ENCODE measurements around the gene HES7. TPM values are rescaled to one million over a fixed set of nuclear protein-coding genes. Genes with fewer than 3 reads are reported as not detected.

Gene HES7
- total and polyA plus RNA-seq, 9 of the 15 experiments (the other 6 are each of a cell fraction or from before 2014, with no cell fraction given): 0.03 to 1.7 (median 0.14) TPM; not detected in 1

DNA sequence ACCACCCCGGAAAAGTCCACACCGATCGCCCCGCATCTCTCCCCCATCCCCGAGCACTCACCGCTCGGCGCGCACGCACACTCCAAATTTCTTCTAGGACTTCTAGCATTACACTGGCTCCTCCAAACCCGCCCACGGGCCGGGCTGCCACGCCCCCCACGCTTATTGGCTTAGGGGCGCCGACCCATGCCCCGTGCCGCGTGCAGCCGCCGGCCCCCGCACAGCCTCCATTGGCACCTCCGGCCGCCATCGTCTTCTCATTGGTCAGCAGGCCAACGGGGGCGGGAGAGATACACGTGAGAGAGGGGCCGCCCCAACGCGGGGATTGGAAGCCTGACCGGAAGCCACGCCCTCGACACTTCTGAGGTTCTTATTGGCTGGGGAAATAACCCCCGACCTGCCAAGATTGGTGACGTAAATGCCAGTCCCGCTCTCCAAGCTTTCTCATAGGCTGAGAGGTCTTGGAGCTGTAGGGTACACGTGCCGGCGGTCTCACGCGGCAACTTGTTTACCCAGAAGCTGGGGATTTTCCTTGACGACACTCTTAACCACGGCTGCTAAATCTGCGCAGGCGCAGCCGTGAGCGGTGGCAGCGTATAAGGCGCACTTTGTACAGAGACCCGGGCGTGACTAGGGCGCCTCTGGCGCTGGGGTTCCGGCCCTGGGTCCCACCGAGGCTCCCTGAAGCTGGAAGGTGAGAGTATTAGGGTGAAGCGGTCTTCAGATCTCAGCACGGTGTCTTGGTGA, 32.5 kb upstream of the HES7 start (continued):
- TF ChIP-seq, protein P1, sequence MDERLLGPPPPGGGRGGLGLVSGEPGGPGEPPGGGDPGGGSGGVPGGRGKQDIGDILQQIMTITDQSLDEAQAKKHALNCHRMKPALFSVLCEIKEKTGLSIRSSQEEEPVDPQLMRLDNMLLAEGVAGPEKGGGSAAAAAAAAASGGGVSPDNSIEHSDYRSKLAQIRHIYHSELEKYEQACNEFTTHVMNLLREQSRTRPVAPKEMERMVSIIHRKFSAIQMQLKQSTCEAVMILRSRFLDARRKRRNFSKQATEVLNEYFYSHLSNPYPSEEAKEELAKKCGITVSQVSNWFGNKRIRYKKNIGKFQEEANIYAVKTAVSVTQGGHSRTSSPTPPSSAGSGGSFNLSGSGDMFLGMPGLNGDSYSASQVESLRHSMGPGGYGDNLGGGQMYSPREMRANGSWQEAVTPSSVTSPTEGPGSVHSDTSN (CRISPR knock-in tag; IDR thresholded peaks at IDR 0.05; ENCODE audit: low read depth): no peak
- TF ChIP-seq, protein P1 (tag; conservative IDR thresholded peaks at IDR 0.05; ENCODE audit: low read depth): peak; percentile 85
- TF ChIP-seq CHCHD3 (CRISPR knock-in tag; IDR thresholded peaks at IDR 0.05): no peak
- TF ChIP-seq, protein P2, sequence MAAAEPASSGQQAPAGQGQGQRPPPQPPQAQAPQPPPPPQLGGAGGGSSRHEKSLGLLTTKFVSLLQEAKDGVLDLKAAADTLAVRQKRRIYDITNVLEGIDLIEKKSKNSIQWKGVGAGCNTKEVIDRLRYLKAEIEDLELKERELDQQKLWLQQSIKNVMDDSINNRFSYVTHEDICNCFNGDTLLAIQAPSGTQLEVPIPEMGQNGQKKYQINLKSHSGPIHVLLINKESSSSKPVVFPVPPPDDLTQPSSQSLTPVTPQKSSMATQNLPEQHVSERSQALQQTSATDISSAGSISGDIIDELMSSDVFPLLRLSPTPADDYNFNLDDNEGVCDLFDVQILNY (CRISPR knock-in tag; IDR thresholded peaks at IDR 0.05): no peak
- TF ChIP-seq BCL6 (CRISPR knock-in tag; IDR thresholded peaks at IDR 0.05): no peak
- TF ChIP-seq MAFK (IDR thresholded peaks at IDR 0.05; ENCODE audit: low read length): no peak
- no peak for TF ChIP-seq CHD1 (IDR thresholded peaks at IDR 0.05; ENCODE audit: low read length)
- no peak for TF ChIP-seq TFAM (CRISPR knock-in tag; conservative IDR thresholded peaks at IDR 0.05)
- 0 out of 2 replicates have a peak, but pooled peaks have one; percentile 18 for TF ChIP-seq CTBP1 (IDR thresholded peaks at IDR 0.05; ENCODE audit: borderline replicate concordance)
- TF ChIP-seq IFI16 (CRISPR knock-in tag; IDR thresholded peaks at IDR 0.05): no peak
- TF ChIP-seq MIER1 (IDR thresholded peaks at IDR 0.05; ENCODE audit: low read depth): no peak
- no peak for TF ChIP-seq ADNP (tag; IDR thresholded peaks at IDR 0.05)
- no peak for TF ChIP-seq U2AF2 (optimal IDR thresholded peaks at IDR 0.05; ENCODE audit: low read depth, low read length)
- no peak; the same call in 1 of the 2 replicates for TF ChIP-seq MTA2 (IDR thresholded peaks at IDR 0.05; ENCODE audit: low read depth)
- TF ChIP-seq RBM22 (IDR thresholded peaks at IDR 0.05; ENCODE audit: low read depth, low read length, poor library complexity, severe bottlenecking): no peak
- TF ChIP-seq MAFF (IDR thresholded peaks at IDR 0.05; ENCODE audit: low read length): no peak
- TF ChIP-seq, protein P3, sequence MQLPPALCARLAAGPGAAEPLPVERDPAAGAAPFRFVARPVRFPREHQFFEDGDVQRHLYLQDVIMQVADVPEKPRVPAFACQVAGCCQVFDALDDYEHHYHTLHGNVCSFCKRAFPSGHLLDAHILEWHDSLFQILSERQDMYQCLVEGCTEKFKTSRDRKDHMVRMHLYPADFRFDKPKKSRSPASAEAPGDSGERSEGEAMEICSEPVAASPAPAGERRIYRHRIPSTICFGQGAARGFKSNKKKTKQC (CRISPR knock-in tag; IDR thresholded peaks at IDR 0.05): no peak
- TF ChIP-seq HNRNPH1 (optimal IDR thresholded peaks at IDR 0.05; ENCODE audit: low read depth, low read length): no peak
- TF ChIP-seq JUNB (CRISPR knock-in tag; conservative IDR thresholded peaks at IDR 0.05): no peak
- TF ChIP-seq, protein P4, sequence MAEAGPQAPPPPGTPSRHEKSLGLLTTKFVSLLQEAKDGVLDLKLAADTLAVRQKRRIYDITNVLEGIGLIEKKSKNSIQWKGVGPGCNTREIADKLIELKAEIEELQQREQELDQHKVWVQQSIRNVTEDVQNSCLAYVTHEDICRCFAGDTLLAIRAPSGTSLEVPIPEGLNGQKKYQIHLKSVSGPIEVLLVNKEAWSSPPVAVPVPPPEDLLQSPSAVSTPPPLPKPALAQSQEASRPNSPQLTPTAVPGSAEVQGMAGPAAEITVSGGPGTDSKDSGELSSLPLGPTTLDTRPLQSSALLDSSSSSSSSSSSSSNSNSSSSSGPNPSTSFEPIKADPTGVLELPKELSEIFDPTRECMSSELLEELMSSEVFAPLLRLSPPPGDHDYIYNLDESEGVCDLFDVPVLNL (CRISPR knock-in tag; IDR thresholded peaks at IDR 0.05; ENCODE audit: low read depth): no peak
- peak; percentile 53 for TF ChIP-seq RFX1 (IDR thresholded peaks at IDR 0.05)
- TF ChIP-seq MYBL2 (IDR thresholded peaks at IDR 0.05; ENCODE audit: low read depth): no peak
- TF ChIP-seq MYBL2 (CRISPR knock-in tag; IDR thresholded peaks at IDR 0.05; ENCODE audit: borderline replicate concordance): no peak
- TF ChIP-seq RBFOX2 (IDR thresholded peaks at IDR 0.05; ENCODE audit: low read depth, low read length): peak; percentile 82
- no peak for TF ChIP-seq ZNF121 (CRISPR knock-in tag; conservative IDR thresholded peaks at IDR 0.05)
- no peak for TF ChIP-seq ZNF311 (CRISPR knock-in tag; IDR thresholded peaks at IDR 0.05)

All from K562 (cell line).